CD8-positive, alpha-beta memory T cell (primary cell): ENCODE data around the gene BTBD9. TPM values are rescaled to one million over a fixed set of nuclear protein-coding genes. Genes with fewer than 3 reads are reported as not detected.
A peak's percentile ranks its signal among the peaks of the same experiment; 100 is the strongest.

Experiments
- CTCF ChIA-PET: fragments of 350-600 bp; sonication (Branson Sonifier 250); formaldehyde crosslinking; loops from one replicate; lab custom pipeline; 2021; ENCODE audit warnings: antibody characterized with exemption; lab: Charles Lee
- POLR2A ChIA-PET: fragments of 350-600 bp; sonication (Branson Sonifier 250); formaldehyde crosslinking; loops from one replicate; lab custom pipeline; 2021; ENCODE audit warnings: antibody characterized with exemption; lab: Charles Lee
- DNase-seq, 5 donors: peaks; one replicate each; pipeline versions ENCODE4 v3.0.0 to v3.0.0-alpha.2; 2020 to 2022; ENCODE audit warnings: mixed read lengths in 1 of 5
- H3K27ac ChIP-seq: one replicate; pipeline ENCODE4 v1.7.0; 2013; ENCODE audit warnings: low read depth, mild to moderate bottlenecking, low read length, moderate library complexity
- H3K27me3 ChIP-seq: 2 replicates; pipeline ENCODE4 v1.7.0; 2013; ENCODE audit warnings: low read length, mild to moderate bottlenecking; ENCODE audit not compliant: insufficient read depth, poor library complexity, severe bottlenecking
- H3K36me3 ChIP-seq: 2 replicates; pipeline ENCODE4 v1.7.0; 2013; ENCODE audit warnings: mild to moderate bottlenecking, low read length, moderate library complexity; ENCODE audit not compliant: insufficient read depth
- H3K4me1 ChIP-seq: 2 replicates; pipeline ENCODE4 v1.7.0; 2013; ENCODE audit warnings: mild to moderate bottlenecking, low read length, moderate library complexity; ENCODE audit not compliant: insufficient read depth
- H3K4me3 ChIP-seq: 2 replicates; pipeline ENCODE4 v1.7.0; 2013; ENCODE audit warnings: mild to moderate bottlenecking, low read length
- H3K9me3 ChIP-seq: 2 replicates; pipeline ENCODE4 v1.7.0; 2013; ENCODE audit warnings: mild to moderate bottlenecking, low read length
- H3K27ac Mint-ChIP-seq, 8 donors: one replicate each; pipeline ENCODE4 v1.8.0; 2020 to 2021; ENCODE audit warnings: mixed read lengths in 8 of 8, mild to moderate bottlenecking in 6 of 8, inconsistent platforms in 3 of 8, moderate library complexity in 3 of 8
- H3K27me3 Mint-ChIP-seq, 2 donors: one replicate each; pipeline ENCODE4 v1.8.0; 2020 to 2021; ENCODE audit warnings: mixed read lengths in 2 of 2, mild to moderate bottlenecking in 1 of 2, moderate library complexity in 1 of 2
- H3K36me3 Mint-ChIP-seq, 3 donors: one replicate each; pipeline ENCODE4 v1.8.0; 2020 to 2021; ENCODE audit warnings: mixed read lengths in 3 of 3, inconsistent platforms in 1 of 3, mild to moderate bottlenecking in 1 of 3
- H3K4me1 Mint-ChIP-seq, 3 donors: one replicate each; pipeline ENCODE4 v1.8.0; 2020 to 2021; ENCODE audit warnings: mixed read lengths in 3 of 3, inconsistent platforms in 1 of 3, mild to moderate bottlenecking in 1 of 3
- H3K4me3 Mint-ChIP-seq, 7 donors: one replicate each; pipeline ENCODE4 v1.8.0; 2020 to 2021; ENCODE audit warnings: mixed read lengths in 7 of 7, mild to moderate bottlenecking in 6 of 7, moderate library complexity in 4 of 7, inconsistent platforms in 2 of 7
- H3K9me3 Mint-ChIP-seq, 5 donors: one replicate each; pipeline ENCODE4 v1.8.0; 2020 to 2022; ENCODE audit warnings: mixed read lengths in 5 of 5, mild to moderate bottlenecking in 3 of 5, moderate library complexity in 2 of 5, inconsistent platforms in 1 of 5
- polyA plus RNA-seq: library from polyadenylated mRNA; unstranded; fragments of 300-500 nt; fragmentation: Illumina TruSeq; gene quantifications from one replicate; pipeline ENCODE4 v1.2.3, GENCODE V29; 2021
- total RNA-seq, 2 experiments: library from RNA; stranded (reverse); gene quantifications; one replicate each; pipeline ENCODE4 v1.2.3, GENCODE V29; 2021

BTBD9 gene
- total and polyA plus RNA-seq, 3 experiments from 2014 or later: 12.2 to 17.7 (median 14.9) TPM

DNA sequence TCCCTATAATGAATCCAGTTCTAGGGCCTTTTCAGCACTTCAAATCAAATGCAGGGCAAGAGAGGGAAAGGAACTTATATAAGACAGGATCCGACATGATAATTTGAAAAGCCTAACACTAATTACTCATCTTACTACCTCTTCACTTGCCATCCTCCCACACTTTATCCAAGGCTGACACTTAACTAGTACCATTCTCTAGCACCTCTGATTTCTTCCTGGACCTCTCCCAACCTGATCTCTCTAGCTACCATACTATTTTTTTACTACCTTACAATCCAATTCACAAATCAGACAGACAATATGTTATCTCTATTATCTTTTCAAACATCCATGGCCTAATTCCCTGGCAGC, 50.4 kb downstream of the BTBD9 start:
- ChIA-PET CTCF (no interaction called here), POLR2A (no interaction called here)
- H3K4me3 ChIP-seq: no peak overlapping the region
- peaks cover 0 to 4% (median 0%) of the 10 kb centered on the region in 3 donors for H3K4me1 Mint-ChIP-seq
- H3K36me3 ChIP-seq: peaks cover 6% of the 10 kb centered on the region
- no peaks in the 10 kb centered on the region for H3K9me3 Mint-ChIP-seq
- H3K4me1 ChIP-seq: no peaks in the 10 kb centered on the region
- no peaks in the 10 kb centered on the region for H3K9me3 ChIP-seq
- no peaks in the 10 kb centered on the region for H3K27me3 ChIP-seq
- H3K27me3 Mint-ChIP-seq: no peaks in the 10 kb centered on the region
- H3K4me3 Mint-ChIP-seq: no peak overlapping the region
- DNase-seq: no peak
- H3K27ac ChIP-seq: no peak overlapping the region
- no peak overlapping the region for H3K27ac Mint-ChIP-seq
- peaks cover 8 to 53% (median 25%) of the 10 kb centered on the region in 3 donors for H3K36me3 Mint-ChIP-seq

DNA sequence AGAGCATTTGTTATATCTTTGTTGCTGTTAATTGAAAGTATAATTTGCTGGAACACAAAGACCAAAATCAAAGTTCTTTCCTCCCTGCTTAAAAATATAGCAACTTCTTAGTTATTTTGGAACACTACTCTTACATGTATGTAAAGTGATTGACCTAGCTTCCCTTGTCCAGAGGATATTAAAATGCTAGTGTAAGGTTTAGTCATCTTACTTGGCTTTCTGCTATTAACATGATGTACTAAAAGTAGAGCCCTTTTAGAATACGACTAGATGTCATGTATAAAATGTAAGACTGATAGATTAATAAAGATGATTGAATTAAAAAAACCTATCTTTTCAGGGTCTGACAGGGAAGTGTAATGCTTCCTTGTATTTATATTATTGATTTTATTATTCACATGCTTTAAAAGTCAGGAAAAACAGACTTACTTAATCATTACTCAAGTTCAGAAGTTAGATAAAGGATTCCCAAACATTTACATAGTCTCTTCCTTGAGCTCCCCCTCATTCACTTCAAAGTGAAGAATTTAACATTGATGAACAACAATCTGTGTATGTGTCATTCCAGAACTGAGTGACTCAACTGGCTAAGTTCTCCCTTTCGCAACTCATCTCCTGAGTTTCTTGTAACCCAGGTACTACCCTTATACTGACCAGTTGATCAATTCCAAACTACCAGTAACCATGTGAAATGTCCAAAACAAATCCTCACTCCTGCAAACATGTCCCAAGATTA, 50.9 kb downstream of the BTBD9 start:
- POLR2A ChIA-PET: no interaction called here
- DNase-seq: no peak
- no peaks in the 10 kb centered on the region for H3K9me3 ChIP-seq
- CTCF ChIA-PET: interaction anchor here (1.3 kb wide), 1 partner anchor 11 kb away, joined by 3 read pairs; no protein-coding TSS in a partner anchor
- no peaks in the 10 kb centered on the region for H3K27me3 Mint-ChIP-seq
- no peak overlapping the region for H3K4me3 Mint-ChIP-seq
- no peak overlapping the region for H3K27ac Mint-ChIP-seq
- peaks cover 6% of the 10 kb centered on the region for H3K36me3 ChIP-seq
- no peaks in the 10 kb centered on the region for H3K4me1 ChIP-seq
- no peaks in the 10 kb centered on the region for H3K27me3 ChIP-seq
- no peak overlapping the region for H3K4me3 ChIP-seq
- peaks cover 0 to 4% (median 0%) of the 10 kb centered on the region in 3 donors for H3K4me1 Mint-ChIP-seq
- no peak overlapping the region for H3K27ac ChIP-seq
- peaks cover 8 to 50% (median 21%) of the 10 kb centered on the region in 3 donors for H3K36me3 Mint-ChIP-seq
- H3K9me3 Mint-ChIP-seq: no peaks in the 10 kb centered on the region

DNA sequence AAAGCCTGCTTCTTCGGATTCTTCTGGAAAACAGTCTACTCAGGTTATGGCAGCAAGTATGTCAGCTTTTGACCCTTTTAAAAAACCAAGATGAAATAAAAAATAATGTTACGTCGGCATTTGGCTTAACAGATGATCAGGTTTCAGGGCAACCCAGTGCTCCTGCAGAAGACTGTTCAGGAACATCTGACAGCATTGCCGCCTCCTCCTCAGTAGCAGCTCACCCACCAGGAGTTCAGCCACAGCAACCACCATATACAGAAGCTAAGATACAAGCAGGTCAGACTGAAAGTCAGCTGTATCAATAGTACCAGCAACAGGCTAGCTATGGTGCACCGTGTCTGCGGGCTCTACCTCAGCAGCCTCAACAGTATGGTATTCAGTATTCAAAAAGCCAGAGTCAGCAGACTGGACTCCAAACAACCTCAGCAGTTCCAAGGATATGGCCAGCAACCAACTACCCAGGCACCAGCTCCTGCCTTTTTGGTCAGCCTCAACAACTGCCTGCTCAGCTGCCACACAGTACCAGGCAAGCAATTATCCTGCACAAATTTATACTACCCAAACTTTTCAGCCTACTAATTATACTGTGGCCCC, 51.9 kb downstream of the BTBD9 start:
- no peak overlapping the region for H3K4me3 Mint-ChIP-seq
- no peak overlapping the region for H3K27ac Mint-ChIP-seq
- POLR2A ChIA-PET: no interaction called here
- no peaks in the 10 kb centered on the region for H3K27me3 Mint-ChIP-seq
- Histone ChIP-seq H3K27ac (no peak overlapping the region), H3K9me3 (no peaks in the 10 kb centered on the region), H3K36me3 (peaks cover 6% of the 10 kb centered on the region), H3K27me3 (no peaks in the 10 kb centered on the region), H3K4me3 (no peak overlapping the region), H3K4me1 (no peaks in the 10 kb centered on the region)
- DNase-seq: no peak
- peaks cover 5 to 47% (median 17%) of the 10 kb centered on the region in 3 donors for H3K36me3 Mint-ChIP-seq
- no peaks in the 10 kb centered on the region for H3K9me3 Mint-ChIP-seq
- H3K4me1 Mint-ChIP-seq: peaks cover 0 to 4% (median 0%) of the 10 kb centered on the region in 3 donors
- CTCF ChIA-PET: interaction anchor here (1.3 kb wide), 1 partner anchor 12 kb away, joined by 3 read pairs; no protein-coding TSS in a partner anchor

DNA sequence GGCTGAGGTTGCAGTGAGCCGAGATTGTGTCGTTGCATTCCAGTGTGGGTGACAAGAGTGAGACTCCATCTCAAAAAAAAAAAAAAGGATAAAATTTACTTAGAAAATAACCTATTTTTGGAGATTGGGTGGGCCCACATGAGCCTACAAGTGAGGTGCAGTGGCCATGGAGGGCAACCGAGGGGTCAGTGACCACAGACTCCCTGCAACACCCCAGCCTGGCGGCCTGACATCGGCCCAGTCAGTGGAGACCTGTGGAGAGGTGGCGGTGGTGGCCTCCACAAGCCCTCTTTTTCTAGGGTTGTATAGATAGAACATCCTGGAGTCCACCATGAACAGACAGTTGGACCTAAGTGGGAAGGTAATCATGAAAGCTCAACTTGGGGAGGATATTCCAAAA, 52.7 kb downstream of the BTBD9 start:
- Mint-ChIP-seq H3K9me3 (no peaks in the 10 kb centered on the region), H3K27ac (peak overlapping the region in 1 of 8 donors; percentile 75), H3K36me3 (peaks cover under 1 to 43% (median 11%) of the 10 kb centered on the region in 3 donors), H3K4me1 (peaks cover 0 to 4% (median 0%) of the 10 kb centered on the region in 3 donors), H3K4me3 (no peak overlapping the region), H3K27me3 (no peaks in the 10 kb centered on the region)
- ChIA-PET CTCF (no interaction called here), POLR2A (no interaction called here)
- Histone ChIP-seq H3K36me3 (no peaks in the 10 kb centered on the region), H3K9me3 (no peaks in the 10 kb centered on the region), H3K4me3 (no peak overlapping the region), H3K27me3 (no peaks in the 10 kb centered on the region), H3K4me1 (no peaks in the 10 kb centered on the region), H3K27ac (no peak overlapping the region)
- no peak for DNase-seq

DNA sequence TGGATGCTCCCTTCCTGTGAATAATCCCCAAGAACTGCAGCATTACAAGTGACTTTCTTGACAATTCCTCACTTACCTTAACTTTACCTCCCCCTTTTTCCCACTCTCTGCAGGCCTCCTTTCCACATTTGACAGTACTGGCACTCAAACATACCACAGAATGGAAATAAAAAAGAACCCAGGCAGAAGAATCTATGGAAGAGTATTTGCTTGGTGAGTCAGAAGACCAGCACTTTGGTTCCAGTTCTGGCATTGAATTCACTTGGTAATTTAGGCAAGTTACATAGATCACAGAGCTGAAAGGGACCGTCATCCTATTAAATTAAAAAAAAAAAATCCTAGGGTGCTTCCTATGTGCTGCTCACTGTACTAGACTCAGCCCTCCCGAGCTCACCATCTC, 55.0 kb downstream of the BTBD9 start:
- Mint-ChIP-seq H3K27ac (peak overlapping the region in 2 of 8 donors; percentile 40 to 66), H3K36me3 (peaks cover 0 to 54% (median 16%) of the 10 kb centered on the region in 3 donors), H3K4me3 (no peak overlapping the region), H3K4me1 (peaks cover 0 to 4% (median 0%) of the 10 kb centered on the region in 3 donors), H3K27me3 (no peaks in the 10 kb centered on the region), H3K9me3 (no peaks in the 10 kb centered on the region)
- ChIA-PET POLR2A (interaction anchor here (0.9 kb wide), 1 partner anchor 15 kb away, joined by 3 read pairs; no protein-coding TSS in a partner anchor), CTCF (no interaction called here)
- no peak for DNase-seq
- Histone ChIP-seq H3K4me3 (no peak overlapping the region), H3K27me3 (no peaks in the 10 kb centered on the region), H3K27ac (no peak overlapping the region), H3K4me1 (no peaks in the 10 kb centered on the region), H3K36me3 (no peaks in the 10 kb centered on the region), H3K9me3 (no peaks in the 10 kb centered on the region)

DNA sequence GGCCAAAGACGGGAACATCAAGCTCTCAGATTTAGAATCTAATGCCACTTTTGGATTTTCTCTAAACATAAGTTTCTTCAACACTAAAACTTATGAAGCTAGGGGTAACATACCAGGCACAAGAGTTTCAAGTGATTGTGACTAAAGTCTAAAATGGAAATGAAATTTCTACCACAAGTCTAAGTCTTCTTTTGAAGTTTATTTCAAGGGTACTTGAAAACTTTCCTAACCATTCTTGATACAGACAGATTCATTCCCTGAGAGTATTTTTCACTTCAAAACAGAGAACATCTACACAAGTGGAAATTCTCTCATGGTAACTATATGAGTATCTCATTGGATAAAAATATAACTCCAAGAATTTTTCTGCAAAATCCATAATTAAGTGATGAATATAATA, 56.2 kb downstream of the BTBD9 start:
- POLR2A ChIA-PET: no interaction called here
- Mint-ChIP-seq H3K27ac (no peak overlapping the region), H3K4me3 (no peak overlapping the region), H3K36me3 (peaks cover 0 to 58% (median 17%) of the 10 kb centered on the region in 3 donors), H3K4me1 (peaks cover 0 to 4% (median 0%) of the 10 kb centered on the region in 3 donors), H3K27me3 (no peaks in the 10 kb centered on the region), H3K9me3 (no peaks in the 10 kb centered on the region)
- Histone ChIP-seq H3K36me3 (no peaks in the 10 kb centered on the region), H3K27me3 (no peaks in the 10 kb centered on the region), H3K4me1 (no peaks in the 10 kb centered on the region), H3K27ac (no peak overlapping the region), H3K9me3 (no peaks in the 10 kb centered on the region), H3K4me3 (no peak overlapping the region)
- no peak for DNase-seq
- CTCF ChIA-PET: no interaction called here

DNA sequence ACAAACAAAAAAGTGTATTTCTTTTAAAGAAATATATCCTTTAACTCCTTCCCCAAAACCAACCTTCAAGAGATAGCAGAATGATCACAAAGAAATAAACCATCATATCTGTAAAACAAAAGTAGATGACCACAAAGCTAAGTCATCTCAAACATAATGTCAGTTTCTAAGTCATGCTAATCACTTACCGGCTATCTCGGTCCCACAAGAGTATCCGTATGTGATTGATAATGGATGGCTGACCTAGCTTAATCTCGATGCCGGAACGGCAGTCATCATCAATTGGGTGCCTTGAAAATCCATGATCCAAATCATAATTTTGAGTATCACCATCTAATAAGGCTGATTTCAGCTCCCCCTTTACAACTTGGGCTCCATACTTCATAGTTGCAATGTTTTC, 59.7 kb downstream of the BTBD9 start:
- Mint-ChIP-seq H3K9me3 (no peaks in the 10 kb centered on the region), H3K27me3 (no peaks in the 10 kb centered on the region), H3K36me3 (peaks cover 10 to 68% (median 28%) of the 10 kb centered on the region in 3 donors), H3K4me3 (no peak overlapping the region), H3K27ac (no peak overlapping the region), H3K4me1 (peaks cover 0 to 7% (median 0%) of the 10 kb centered on the region in 3 donors)
- ChIA-PET POLR2A (no interaction called here), CTCF (no interaction called here)
- no peak overlapping the region for H3K4me3 ChIP-seq
- DNase-seq: no peak
- no peak overlapping the region for H3K27ac ChIP-seq
- H3K4me1 ChIP-seq: no peaks in the 10 kb centered on the region
- no peaks in the 10 kb centered on the region for H3K36me3 ChIP-seq
- no peaks in the 10 kb centered on the region for H3K27me3 ChIP-seq
- no peaks in the 10 kb centered on the region for H3K9me3 ChIP-seq

DNA sequence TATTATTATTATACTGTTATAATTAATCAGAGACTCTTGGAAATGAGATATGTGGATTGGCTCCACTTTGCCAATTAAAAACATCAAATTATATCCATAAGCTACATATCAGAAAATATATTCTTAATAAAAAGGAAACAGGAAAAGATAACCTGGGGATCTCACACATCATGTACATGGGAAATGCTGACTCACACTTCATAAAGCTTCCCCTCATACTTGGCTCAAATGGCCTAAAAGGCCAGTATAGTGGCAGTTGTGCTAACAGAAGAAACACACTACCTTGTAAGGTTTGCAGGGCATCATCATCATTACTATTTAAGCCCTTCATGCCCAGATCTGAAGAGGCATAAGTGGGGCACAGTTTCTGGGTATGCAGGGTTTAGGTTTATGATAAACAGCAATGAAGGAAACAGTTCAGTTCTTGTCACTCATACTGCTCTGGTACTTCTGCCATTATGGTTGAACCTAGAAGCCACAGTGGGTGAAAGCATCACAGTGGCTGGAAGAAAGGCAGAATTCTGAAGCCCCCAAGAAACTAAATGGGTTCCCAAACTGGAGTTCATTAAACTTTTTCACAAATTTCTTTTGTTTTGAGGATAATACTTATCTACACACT, 60.6 kb downstream of the BTBD9 start:
- Mint-ChIP-seq H3K4me1 (peaks cover 0 to 7% (median 0%) of the 10 kb centered on the region in 3 donors), H3K27ac (no peak overlapping the region), H3K9me3 (no peaks in the 10 kb centered on the region), H3K27me3 (no peaks in the 10 kb centered on the region), H3K4me3 (no peak overlapping the region), H3K36me3 (peaks cover 10 to 66% (median 27%) of the 10 kb centered on the region in 3 donors)
- no peak overlapping the region for H3K4me3 ChIP-seq
- CTCF ChIA-PET: no interaction called here
- H3K9me3 ChIP-seq: no peaks in the 10 kb centered on the region
- POLR2A ChIA-PET: no interaction called here
- no peak overlapping the region for H3K27ac ChIP-seq
- no peaks in the 10 kb centered on the region for H3K36me3 ChIP-seq
- no peak for DNase-seq
- no peaks in the 10 kb centered on the region for H3K27me3 ChIP-seq
- H3K4me1 ChIP-seq: no peaks in the 10 kb centered on the region
